ENCODE measurements around the gene RALA. TPM values are rescaled to one million over a fixed set of nuclear protein-coding genes. Genes with fewer than 3 reads are reported as not detected.

Gene RALA
- total and polyA plus RNA-seq, 4 donors, result 5.7 to 18.8 (median 9.2) TPM

GRCh38 chr7:39732837-39733804, 109.7 kb downstream of the RALA start (continued):
- TF ChIP-seq, protein P1, sequence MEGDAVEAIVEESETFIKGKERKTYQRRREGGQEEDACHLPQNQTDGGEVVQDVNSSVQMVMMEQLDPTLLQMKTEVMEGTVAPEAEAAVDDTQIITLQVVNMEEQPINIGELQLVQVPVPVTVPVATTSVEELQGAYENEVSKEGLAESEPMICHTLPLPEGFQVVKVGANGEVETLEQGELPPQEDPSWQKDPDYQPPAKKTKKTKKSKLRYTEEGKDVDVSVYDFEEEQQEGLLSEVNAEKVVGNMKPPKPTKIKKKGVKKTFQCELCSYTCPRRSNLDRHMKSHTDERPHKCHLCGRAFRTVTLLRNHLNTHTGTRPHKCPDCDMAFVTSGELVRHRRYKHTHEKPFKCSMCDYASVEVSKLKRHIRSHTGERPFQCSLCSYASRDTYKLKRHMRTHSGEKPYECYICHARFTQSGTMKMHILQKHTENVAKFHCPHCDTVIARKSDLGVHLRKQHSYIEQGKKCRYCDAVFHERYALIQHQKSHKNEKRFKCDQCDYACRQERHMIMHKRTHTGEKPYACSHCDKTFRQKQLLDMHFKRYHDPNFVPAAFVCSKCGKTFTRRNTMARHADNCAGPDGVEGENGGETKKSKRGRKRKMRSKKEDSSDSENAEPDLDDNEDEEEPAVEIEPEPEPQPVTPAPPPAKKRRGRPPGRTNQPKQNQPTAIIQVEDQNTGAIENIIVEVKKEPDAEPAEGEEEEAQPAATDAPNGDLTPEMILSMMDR (IDR thresholded peaks at IDR 0.05; ENCODE audit: low read depth, low read length, missing input control), result peak; percentile 4
- TF ChIP-seq HNF4G (IDR thresholded peaks at IDR 0.05) (no peak), JUND (IDR thresholded peaks at IDR 0.05) (peak in 1 of 2 donors; percentile 12), EGR1 (IDR thresholded peaks at IDR 0.05; ENCODE audit: low read depth in 2 of 2) (peak; percentile 87 to 93), HNF4A (conservative IDR thresholded peaks at IDR 0.05) (no peak)

DNA sequence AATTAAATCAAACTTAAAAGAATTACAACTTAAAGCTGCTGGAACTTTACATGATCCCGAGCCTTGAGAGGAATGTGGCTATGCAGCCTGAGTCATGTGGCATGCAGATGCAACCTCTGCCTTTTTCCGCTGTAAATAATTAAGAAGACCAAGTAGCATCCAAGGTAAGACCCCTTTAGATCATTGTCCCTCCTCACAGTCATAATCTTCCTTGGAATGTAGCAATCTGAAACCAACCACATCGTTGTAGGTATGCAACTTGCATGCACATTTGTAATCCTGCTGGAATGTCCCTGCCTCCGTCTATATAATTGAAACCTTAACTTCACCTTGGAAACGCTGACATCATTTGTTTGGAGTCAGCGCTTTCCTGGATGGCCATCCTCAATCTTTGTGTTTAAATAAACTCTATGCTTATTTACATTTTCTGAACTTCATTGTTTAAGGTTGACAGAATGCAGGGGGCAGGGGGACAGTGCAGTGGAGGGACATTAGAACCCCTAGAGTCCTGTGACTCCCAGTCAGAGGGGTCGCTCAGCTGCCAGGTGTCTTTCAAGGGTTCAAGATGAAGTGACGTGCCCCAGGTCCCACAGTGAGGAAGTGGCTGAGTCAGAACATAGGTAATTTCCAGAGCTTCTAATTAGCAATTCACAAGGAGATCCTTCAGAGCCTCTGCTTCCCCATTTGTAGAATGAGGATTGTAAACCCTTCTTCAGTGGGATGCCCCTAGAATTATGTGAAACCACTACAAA, 110.7 kb downstream of the RALA start:
- peak overlapping the region in 1 of 2 donors; percentile 22 for H3K27ac ChIP-seq (ENCODE audit: low read depth in 1 of 2, low read length in 2 of 2)
- H3K36me3 ChIP-seq (ENCODE audit: control insufficient read depth in 4 of 4, insufficient read depth in 3 of 4, low read depth in 1 of 4, low read length in 3 of 4), result no peaks in the 10 kb centered on the region
- H3K4me1 ChIP-seq (ENCODE audit: control insufficient read depth in 4 of 4, insufficient read depth in 4 of 4, low read length in 3 of 4), result peaks cover 3 to 19% (median 11%) of the 10 kb centered on the region in 4 donors
- H3K4me3 ChIP-seq (ENCODE audit: low read depth in 1 of 3, low read length in 3 of 3), result peak overlapping the region; percentile 62 to 76 (median 74)
- no peak for TF ChIP-seq FOXA1 (IDR thresholded peaks at IDR 0.05)
- no peak for TF ChIP-seq ATF3 (IDR thresholded peaks at IDR 0.05)
- DNase-seq (ENCODE audit: low spot score), result no peak
- no peaks in the 10 kb centered on the region for H3K27me3 ChIP-seq (ENCODE audit: control insufficient read depth in 4 of 4, insufficient read depth in 4 of 4, low read length in 3 of 4)
- peak overlapping the region in 1 of 2 donors; percentile 2 for H3K9ac ChIP-seq (ENCODE audit: low read depth in 1 of 2, low read length in 2 of 2)
- WGBS, result 43% methylated on average over 8 of the region's 8 CpGs
- no peaks in the 10 kb centered on the region for H3K9me3 ChIP-seq (ENCODE audit: control insufficient read depth in 4 of 4, low read length in 3 of 4)

GRCh38 chr7:39734633-39735004, 111.2 kb downstream of the RALA start:
- Histone ChIP-seq H3K36me3 (ENCODE audit: control insufficient read depth in 4 of 4, insufficient read depth in 3 of 4, low read depth in 1 of 4, low read length in 3 of 4) (no peaks in the 10 kb centered on the region), H3K27ac (ENCODE audit: low read depth in 1 of 2, low read length in 2 of 2) (no peak overlapping the region), H3K9ac (ENCODE audit: low read depth in 1 of 2, low read length in 2 of 2) (no peak overlapping the region), H3K9me3 (ENCODE audit: control insufficient read depth in 4 of 4, low read length in 3 of 4) (no peaks in the 10 kb centered on the region), H3K4me1 (ENCODE audit: control insufficient read depth in 4 of 4, insufficient read depth in 4 of 4, low read length in 3 of 4) (peaks cover 3 to 19% (median 11%) of the 10 kb centered on the region in 4 donors), H3K27me3 (ENCODE audit: control insufficient read depth in 4 of 4, insufficient read depth in 4 of 4, low read length in 3 of 4) (no peaks in the 10 kb centered on the region), H3K4me3 (ENCODE audit: low read depth in 1 of 3, low read length in 3 of 3) (no peak overlapping the region)
- TF ChIP-seq EGR1 (IDR thresholded peaks at IDR 0.05; ENCODE audit: low read depth in 2 of 2), result no peak
- TF ChIP-seq RXRA (IDR thresholded peaks at IDR 0.05), result no peak
- no peak for TF ChIP-seq FOXA1 (IDR thresholded peaks at IDR 0.05)
- TF ChIP-seq FOXA2 (IDR thresholded peaks at IDR 0.05), result no peak
- WGBS, result 72% methylated on average over 2 of the region's 2 CpGs
- DNase-seq (ENCODE audit: low spot score), result no peak

DNA sequence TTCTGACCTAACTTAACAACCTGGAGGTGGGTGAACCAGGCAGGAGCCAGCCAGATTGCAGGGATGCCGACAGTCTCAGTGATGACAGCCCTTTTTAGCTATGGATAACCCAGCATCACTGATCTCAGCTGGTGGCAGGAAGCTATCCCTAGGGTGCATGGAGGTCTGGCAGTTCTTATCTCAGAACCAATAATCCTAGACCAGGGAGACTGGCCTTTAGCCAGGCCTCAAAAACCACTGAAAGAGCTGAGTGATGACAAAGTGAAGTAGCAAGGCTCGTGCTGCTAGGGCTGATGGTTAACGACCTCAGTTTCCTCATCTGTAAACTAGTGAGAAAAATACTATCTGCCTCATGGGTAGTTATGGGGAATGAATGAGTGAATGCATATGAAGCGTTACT, 112.5 kb downstream of the RALA start:
- Histone ChIP-seq H3K27ac (ENCODE audit: low read depth in 1 of 2, low read length in 2 of 2) (no peak overlapping the region), H3K27me3 (ENCODE audit: control insufficient read depth in 4 of 4, insufficient read depth in 4 of 4, low read length in 3 of 4) (no peaks in the 10 kb centered on the region), H3K4me1 (ENCODE audit: control insufficient read depth in 4 of 4, insufficient read depth in 4 of 4, low read length in 3 of 4) (peaks cover 3 to 19% (median 11%) of the 10 kb centered on the region in 4 donors), H3K36me3 (ENCODE audit: control insufficient read depth in 4 of 4, insufficient read depth in 3 of 4, low read depth in 1 of 4, low read length in 3 of 4) (no peaks in the 10 kb centered on the region), H3K9me3 (ENCODE audit: control insufficient read depth in 4 of 4, low read length in 3 of 4) (no peaks in the 10 kb centered on the region), H3K4me3 (ENCODE audit: low read depth in 1 of 3, low read length in 3 of 3) (no peak overlapping the region), H3K9ac (ENCODE audit: low read depth in 1 of 2, low read length in 2 of 2) (no peak overlapping the region)
- no peak for DNase-seq (ENCODE audit: low spot score)
- TF ChIP-seq TAF1 (conservative IDR thresholded peaks at IDR 0.05), result no peak
- TF ChIP-seq NR2F2 (IDR thresholded peaks at IDR 0.05), result no peak
- TF ChIP-seq, protein P1 (IDR thresholded peaks at IDR 0.05; ENCODE audit: low read depth, low read length, missing input control), result no peak
- no peak for TF ChIP-seq FOXA1 (IDR thresholded peaks at IDR 0.05)
- no peak for TF ChIP-seq JUND (IDR thresholded peaks at IDR 0.05)
- TF ChIP-seq, protein P2, sequence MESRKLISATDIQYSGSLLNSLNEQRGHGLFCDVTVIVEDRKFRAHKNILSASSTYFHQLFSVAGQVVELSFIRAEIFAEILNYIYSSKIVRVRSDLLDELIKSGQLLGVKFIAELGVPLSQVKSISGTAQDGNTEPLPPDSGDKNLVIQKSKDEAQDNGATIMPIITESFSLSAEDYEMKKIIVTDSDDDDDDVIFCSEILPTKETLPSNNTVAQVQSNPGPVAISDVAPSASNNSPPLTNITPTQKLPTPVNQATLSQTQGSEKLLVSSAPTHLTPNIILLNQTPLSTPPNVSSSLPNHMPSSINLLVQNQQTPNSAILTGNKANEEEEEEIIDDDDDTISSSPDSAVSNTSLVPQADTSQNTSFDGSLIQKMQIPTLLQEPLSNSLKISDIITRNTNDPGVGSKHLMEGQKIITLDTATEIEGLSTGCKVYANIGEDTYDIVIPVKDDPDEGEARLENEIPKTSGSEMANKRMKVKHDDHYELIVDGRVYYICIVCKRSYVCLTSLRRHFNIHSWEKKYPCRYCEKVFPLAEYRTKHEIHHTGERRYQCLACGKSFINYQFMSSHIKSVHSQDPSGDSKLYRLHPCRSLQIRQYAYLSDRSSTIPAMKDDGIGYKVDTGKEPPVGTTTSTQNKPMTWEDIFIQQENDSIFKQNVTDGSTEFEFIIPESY (IDR thresholded peaks at IDR 0.05), result no peak
- WGBS, result 64% methylated on average over 4 of the region's 4 CpGs

Data from liver (tissue), 9 donors.